NOMO-1 treated with DMSO at 0.1 percent for 48 hours (cell line): Measurements from ENCODE around the gene SULT6B1.
"Not testable (repeated sequence)": the region's sequence is repeated elsewhere in the genome, so short reads cannot be mapped to it uniquely, and the experiment has no call there.

Experiments
- DNase-seq: peaks from one replicate; lab custom pipeline; 2025; ENCODE audit not compliant: unreplicated experiment; lab: John Stamatoyannopoulos, UW

SULT6B1 gene

GRCh38 chr2:37196320-37197195 lies 8.1 kb upstream of the SULT6B1 start, which contains the start of gene CEBPZOS:
Gene CEBPZOS (plus strand): TSS chr2:37196496. CDS start chr2:37199705, 3,209 bp downstream.
- DNase-seq = peak; percentile 17

- not testable (repeated sequence) for DNase-seq
These were observed 7.4 kb upstream of the SULT6B1 start for GRCh38 chr2:37195862-37196319.

- DNase-seq = no peak
These were observed 4.1 kb upstream of the SULT6B1 start for GRCh38 chr2:37192551-37192950.

GRCh38 chr2:37191747-37192146 lies 3.3 kb upstream of the SULT6B1 start:
- DNase-seq = no peak

GRCh38 chr2:37191253-37191652 lies 2.8 kb upstream of the SULT6B1 start:
- no peak for DNase-seq

GRCh38 chr2:37190290-37190689 lies 1.8 kb upstream of the SULT6B1 start:
- DNase-seq = peak; percentile 74

GRCh38 chr2:37189452-37190153 lies 1.1 kb upstream of the SULT6B1 start:
- peak; percentile 84 for DNase-seq

GRCh38 chr2:37181726-37182684 lies 6.5 kb downstream of the SULT6B1 start:
- DNase-seq = no peak

GRCh38 chr2:37180640-37181039 lies 7.8 kb downstream of the SULT6B1 start:
- DNase-seq = no peak

- no peak for DNase-seq
These were observed 8.3 kb downstream of the SULT6B1 start for GRCh38 chr2:37180006-37180639.

- DNase-seq = no peak
These were observed 14.7 kb downstream of the SULT6B1 start for GRCh38 chr2:37173741-37174140.

GRCh38 chr2:37171624-37171950 lies 16.9 kb downstream of the SULT6B1 start:
- DNase-seq = no peak

- DNase-seq = peak; percentile 66
These were observed 20.1 kb downstream of the SULT6B1 start for GRCh38 chr2:37168217-37168981.

- DNase-seq = no peak
These were observed 20.8 kb downstream of the SULT6B1 start for GRCh38 chr2:37167636-37168180.

GRCh38 chr2:37164757-37165156 lies 23.7 kb downstream of the SULT6B1 start:
- DNase-seq = no peak

GRCh38 chr2:37156857-37157714 lies 31.4 kb downstream of the SULT6B1 start, which contains the start of gene EIF2AK2:
Gene EIF2AK2 (minus strand): TSS chr2:37156980. CDS start chr2:37147806, 9,174 bp downstream.
- DNase-seq = peak; percentile 89

GRCh38 chr2:37156071-37156856 lies 32.2 kb downstream of the SULT6B1 start:
- DNase-seq = no peak

GRCh38 chr2:37154785-37155184 lies 33.7 kb downstream of the SULT6B1 start:
- peak; percentile 41 for DNase-seq
